Gastrocnemius medialis (tissue), 4 donors: ENCODE measurements around the gene SPACA6.

Experiments
- CTCF ChIP-seq, 5 experiments: fragments of 450-650 bp in 3 of 5; fragments of 200-600 bp in 2 of 5; sonication (generic) in 2 of 5; IDR thresholded peaks in 4 of 5; conservative IDR thresholded peaks in 1 of 5; 1 replicate in 4 of 5; 2 replicates in 1 of 5; pipeline ENCODE4 v1.5.1; 2016 to 2019; ENCODE audit warnings: antibody characterized with exemption in 5 of 5, mild to moderate bottlenecking in 3 of 5, moderate library complexity in 3 of 5
- POLR2A ChIP-seq, 2 donors: fragments of 450-650 bp; IDR thresholded peaks; one replicate each; pipeline ENCODE4 v1.6.1; 2017; ENCODE audit warnings: antibody characterized with exemption in 2 of 2, mild to moderate bottlenecking in 2 of 2, moderate library complexity in 2 of 2

- no peak for TF ChIP-seq CTCF (IDR thresholded peaks at IDR 0.05 in 4 of 5, conservative IDR thresholded peaks at IDR 0.05 in 1 of 5)
- TF ChIP-seq POLR2A (IDR thresholded peaks at IDR 0.05): no peak
Measured at GRCh38 chr19:51696606-51697005, 3.5 kb downstream of the SPACA6 start.
